Lung (tissue), 12 donors: ENCODE results near the gene IPO7. TPM values are rescaled to one million over a fixed set of nuclear protein-coding genes. Genes with fewer than 3 reads are reported as not detected.
"Not testable (repeated sequence)": the region's sequence is repeated elsewhere in the genome, so short reads cannot be mapped to it uniquely, and the experiment has no call there.

Source experiments
- ATAC-seq: fragments of 200-7000 bp; cut with Tn5 transposase; one replicate; pipeline ENCODE4 v1.9.1; 2020; ENCODE audit warnings: moderate number of reproducible peaks; ENCODE audit not compliant: insufficient read depth, low FRiP score
- DNase-seq, 3 donors: peaks; one replicate each; pipeline ENCODE4 v3.0.0-alpha.2; 2013 to 2017
- H3K27ac ChIP-seq, 2 donors: one replicate each; pipeline ENCODE4 v1.5.1; 2013; ENCODE audit warnings: mild to moderate bottlenecking in 2 of 2, moderate library complexity in 2 of 2, control low read depth in 1 of 2, inconsistent platforms in 1 of 2, low read depth in 1 of 2, low read length in 1 of 2
- H3K27me3 ChIP-seq, 3 donors: one replicate each; pipeline ENCODE4 v1.5.1; 2013; ENCODE audit warnings: low read length in 2 of 3; ENCODE audit not compliant: control insufficient read depth in 3 of 3, insufficient read depth in 3 of 3
- H3K36me3 ChIP-seq, 4 donors: one replicate each; pipeline ENCODE4 v1.5.1; 2013; ENCODE audit warnings: low read length in 4 of 4, mild to moderate bottlenecking in 1 of 4, moderate library complexity in 1 of 4; ENCODE audit not compliant: control insufficient read depth in 4 of 4, insufficient read depth in 4 of 4
- H3K4me1 ChIP-seq, 5 donors: one replicate each; pipeline ENCODE4 v1.5.1; 2013; ENCODE audit warnings: low read length in 5 of 5, mild to moderate bottlenecking in 2 of 5, moderate library complexity in 1 of 5; ENCODE audit not compliant: control insufficient read depth in 5 of 5, insufficient read depth in 5 of 5
- H3K4me3 ChIP-seq: one replicate; pipeline ENCODE4 v1.5.1; 2013; ENCODE audit warnings: mild to moderate bottlenecking, control low read depth, moderate library complexity
- H3K9ac ChIP-seq, 2 donors: one replicate each; pipeline ENCODE4 v1.5.1; 2013; ENCODE audit warnings: low read length in 2 of 2, control low read depth in 1 of 2; ENCODE audit not compliant: insufficient read depth in 1 of 2
- H3K9me3 ChIP-seq, 4 donors: one replicate each; pipeline ENCODE4 v1.5.1; 2013; ENCODE audit warnings: low read length in 3 of 4, mild to moderate bottlenecking in 1 of 4, moderate library complexity in 1 of 4; ENCODE audit not compliant: control insufficient read depth in 4 of 4, insufficient read depth in 3 of 4
- CTCF ChIP-seq: IDR thresholded peaks from 2 replicates; pipeline ENCODE4 v1.5.1; 2012; ENCODE audit warnings: mild to moderate bottlenecking; ENCODE audit errors: control extremely low read depth, extremely low read depth
- WGBS, 2 donors: extraction: QIAGEN DNeasy Blood & Tissue Kit; methylation state at CpG; one replicate each; pipeline ENCODE4 v1.1.7; 2013; 5-methylcytosine and 5-hydroxymethylcytosine counted together
- polyA plus RNA-seq, 2 donors: library from polyadenylated mRNA; stranded (reverse); fragments of 200-250 nt; gene quantifications; one replicate each; pipeline ENCODE4 v1.2.1, GENCODE V29; 2013
- total RNA-seq, 2 donors: library from RNA; depleted of rRNA in 1 of 2; stranded (reverse); fragments of >200 nt in 1 of 2; gene quantifications; one replicate each; pipeline ENCODE4 v1.2.1, GENCODE V29; 2014 to 2021
- donor health status: control.
- donor health status: control.
- donor health status: Bipolar disorder and iron deficiency.
- donor health status: healthy.
- donor health status: DM: yes; HTN: yes; CAD: no.

IPO7 gene
- total and polyA plus RNA-seq, 4 donors = 36.5 to 104 (median 66.4) TPM

GRCh38 chr11:9438611-9439010 is 54.2 kb downstream of the IPO7 start:
- no peaks in the 10 kb centered on the region for H3K27me3 ChIP-seq
- H3K9me3 ChIP-seq = no peaks in the 10 kb centered on the region
- H3K27ac ChIP-seq = no peak overlapping the region
- no peak for TF ChIP-seq CTCF
- no peak overlapping the region for H3K4me3 ChIP-seq
- DNase-seq (no peak), ATAC-seq (no peak)
- WGBS, 2 donors = 77 to 87% methylated on average over 4 of the region's 4 CpGs
- no peak overlapping the region for H3K9ac ChIP-seq
- no peaks in the 10 kb centered on the region for H3K4me1 ChIP-seq
- peaks cover 21 to 53% (median 37%) of the 10 kb centered on the region in 4 donors for H3K36me3 ChIP-seq

- ATAC-seq (no peak), DNase-seq (no peak)
- no peaks in the 10 kb centered on the region for H3K4me1 ChIP-seq
- H3K27ac ChIP-seq = no peak overlapping the region
- no peak overlapping the region for H3K4me3 ChIP-seq
- H3K36me3 ChIP-seq = peaks cover 12 to 26% (median 19%) of the 10 kb centered on the region in 4 donors
- TF ChIP-seq CTCF = no peak
- no peak overlapping the region for H3K9ac ChIP-seq
- peaks cover 0 to 3% (median 0%) of the 10 kb centered on the region in 4 donors for H3K9me3 ChIP-seq
- H3K27me3 ChIP-seq = no peaks in the 10 kb centered on the region
- WGBS, 2 donors = 93 to 95% methylated on average over 4 of the region's 4 CpGs
These were observed 61.8 kb downstream of the IPO7 start for GRCh38 chr11:9446230-9446629.

GRCh38 chr11:9448576-9449352 is 64.3 kb downstream of the IPO7 start:
- WGBS, 2 donors = 96 to 97% methylated on average over 9 of the region's 9 CpGs
- no peak overlapping the region for H3K27ac ChIP-seq

GRCh38 chr11:9452023-9452422 is 67.6 kb downstream of the IPO7 start:
- H3K27me3 ChIP-seq, H3K9ac ChIP-seq, H3K4me1 ChIP-seq, H3K27ac ChIP-seq, H3K36me3 ChIP-seq, ATAC-seq, H3K4me3 ChIP-seq, H3K9me3 ChIP-seq: not testable (repeated sequence)
- 88 to 93% methylated on average over 7 of the region's 7 CpGs for WGBS, 2 donors
- peak in 1 of 3 donors; percentile 7 for DNase-seq

More at GRCh38 chr11:9448576-9449352, 64.3 kb downstream of the IPO7 start:
- ATAC-seq (no peak), DNase-seq (no peak)
- TF ChIP-seq CTCF = no peak
- Histone ChIP-seq H3K9me3 (peaks cover 0 to 5% (median 2%) of the 10 kb centered on the region in 4 donors), H3K4me3 (no peak overlapping the region), H3K36me3 (peaks cover 0 to 12% (median 5%) of the 10 kb centered on the region in 4 donors), H3K27me3 (no peaks in the 10 kb centered on the region), H3K4me1 (no peaks in the 10 kb centered on the region), H3K9ac (no peak overlapping the region)
